A673 (cell line): ENCODE measurements around the gene PLEKHA8. TPM values are rescaled to one million over a fixed set of nuclear protein-coding genes. Genes with fewer than 3 reads are reported as not detected.

Experiments used
- BruUV-seq: library from RNA; stranded (reverse); fragments of 400-500 nt; replicated peaks from 2 replicates; lab custom pipeline; 2021; lab: Mats Ljungman, UMichigan
- CTCF ChIA-PET: fragments of 300-600 bp; sonication (Branson Sonifier 250); formaldehyde crosslinking; loops from one replicate; lab custom pipeline; 2022; ENCODE audit warnings: antibody characterized with exemption; lab: Charles Lee
- POLR2A ChIA-PET: fragments of 300-600 bp; sonication (Branson Sonifier 250); formaldehyde crosslinking; loops from one replicate; lab custom pipeline; 2022; ENCODE audit warnings: antibody characterized with exemption; ENCODE audit not compliant: low non-redundant PET; lab: Charles Lee
- DNase-seq: peaks from one replicate; pipeline ENCODE4 v3.0.0-alpha.2; 2015; ENCODE audit warnings: low spot score
- H3K27ac ChIP-seq: fragments of 200-600 bp; sonication (generic); 2 replicates; pipeline ENCODE4 v1.5.1; 2016; ENCODE audit warnings: mixed run types, low read depth, mild to moderate bottlenecking, mixed read lengths, antibody characterized with exemption, low read length; ENCODE audit not compliant: poor library complexity, severe bottlenecking
- H3K27me3 ChIP-seq: fragments of 200-600 bp; sonication (generic); replicated peaks from 2 replicates; pipeline ENCODE4 v1.6.1; 2017; ENCODE audit warnings: mixed run types, low read depth, mild to moderate bottlenecking, mixed read lengths, antibody characterized with exemption, low read length; ENCODE audit not compliant: insufficient read depth, poor library complexity
- H3K36me3 ChIP-seq: fragments of 200-600 bp; sonication (generic); 2 replicates; pipeline ENCODE4 v1.6.1; 2016; ENCODE audit warnings: mixed run types, mild to moderate bottlenecking, mixed read lengths, antibody characterized with exemption, low read length; ENCODE audit not compliant: insufficient read depth, poor library complexity, severe bottlenecking
- H3K4me1 ChIP-seq: fragments of 200-600 bp; sonication (generic); 2 replicates; pipeline ENCODE4 v1.6.1; 2017; ENCODE audit warnings: mixed run types, mild to moderate bottlenecking, mixed read lengths, antibody characterized with exemption, low read length; ENCODE audit not compliant: insufficient read depth, poor library complexity, severe bottlenecking
- H3K4me3 ChIP-seq: fragments of 200-600 bp; sonication (generic); 2 replicates; pipeline ENCODE4 v1.5.1; 2016; ENCODE audit warnings: low read depth, mixed run types, mild to moderate bottlenecking, mixed read lengths, low read length; ENCODE audit not compliant: poor library complexity, severe bottlenecking
- H3K9me3 ChIP-seq: fragments of 200-600 bp; sonication (generic); 2 replicates; pipeline ENCODE4 v1.6.1; 2016; ENCODE audit warnings: mixed run types, low read depth, mild to moderate bottlenecking, mixed read lengths, antibody characterized with exemption, low read length; ENCODE audit not compliant: poor library complexity, severe bottlenecking
- EZH2 ChIP-seq: fragments of 200-600 bp; sonication (generic); IDR thresholded peaks from 2 replicates; pipeline ENCODE4 v1.6.1; 2017; ENCODE audit warnings: borderline replicate concordance, low read depth, mild to moderate bottlenecking, mixed read lengths, antibody characterized with exemption, low read length; ENCODE audit not compliant: poor library complexity, severe bottlenecking
- intact Hi-C: fragments of 100-400 bp; cut with micrococcal nuclease; formaldehyde crosslinking; loops from one replicate; pipeline ENCODE4 v1.10.0; 2022; ENCODE audit not compliant: unreplicated experiment
- total RNA-seq: library from RNA; stranded (reverse); gene quantifications from 2 replicates; pipeline ENCODE4 v1.2.3, GENCODE V29; 2021
- TF ChIP-seq, protein P1 (sequence below): fragments of 300-800, 200-600 bp; sonication (generic); conservative IDR thresholded peaks from 2 replicates; pipeline ENCODE4 v1.5.1; 2017; ENCODE audit warnings: low read depth, mild to moderate bottlenecking, antibody characterized with exemption, low read length, moderate library complexity, mixed read lengths

The PLEKHA8 gene
- total RNA-seq, 1 experiment from 2014 or later = 22.2 TPM

DNA sequence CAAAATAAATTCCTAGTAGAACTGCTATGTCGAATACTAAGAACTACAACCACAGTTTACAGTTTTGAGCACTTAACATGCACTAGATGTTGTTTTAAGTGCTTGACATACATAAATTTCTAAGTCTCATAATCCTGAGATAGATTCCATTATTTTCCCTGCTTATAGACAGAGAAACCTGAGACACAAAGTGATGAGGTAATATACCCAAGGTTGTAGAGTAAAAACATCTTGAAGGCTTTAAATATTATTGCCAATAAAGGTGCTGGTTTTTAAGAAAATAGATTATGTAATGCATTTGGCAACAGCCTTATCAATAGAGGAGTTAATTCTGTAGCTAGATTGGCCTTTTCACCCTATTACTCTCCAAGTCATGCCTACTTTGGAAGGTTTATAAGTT, 48.2 kb downstream of the PLEKHA8 start:
- no TSS peak for BruUV-seq
- intact Hi-C loops = loop anchor here (5.0 kb wide), 1 partner anchor 486 kb away; no protein-coding TSS in a partner anchor
- no peaks in the 10 kb centered on the region for H3K27me3 ChIP-seq
- H3K4me3 ChIP-seq = no peak overlapping the region
- CTCF ChIA-PET = no interaction called here
- H3K27ac ChIP-seq = no peak overlapping the region
- H3K9me3 ChIP-seq = no peaks in the 10 kb centered on the region
- no peaks in the 10 kb centered on the region for H3K4me1 ChIP-seq
- peaks cover 10% of the 10 kb centered on the region for H3K36me3 ChIP-seq
- no peak for DNase-seq
- POLR2A ChIA-PET = interaction anchor here (0.5 kb wide), 1 partner anchor 12 kb away, joined by 14 read pairs; no protein-coding TSS in a partner anchor
- TF ChIP-seq EZH2 = no peak
- TF ChIP-seq, protein P1, sequence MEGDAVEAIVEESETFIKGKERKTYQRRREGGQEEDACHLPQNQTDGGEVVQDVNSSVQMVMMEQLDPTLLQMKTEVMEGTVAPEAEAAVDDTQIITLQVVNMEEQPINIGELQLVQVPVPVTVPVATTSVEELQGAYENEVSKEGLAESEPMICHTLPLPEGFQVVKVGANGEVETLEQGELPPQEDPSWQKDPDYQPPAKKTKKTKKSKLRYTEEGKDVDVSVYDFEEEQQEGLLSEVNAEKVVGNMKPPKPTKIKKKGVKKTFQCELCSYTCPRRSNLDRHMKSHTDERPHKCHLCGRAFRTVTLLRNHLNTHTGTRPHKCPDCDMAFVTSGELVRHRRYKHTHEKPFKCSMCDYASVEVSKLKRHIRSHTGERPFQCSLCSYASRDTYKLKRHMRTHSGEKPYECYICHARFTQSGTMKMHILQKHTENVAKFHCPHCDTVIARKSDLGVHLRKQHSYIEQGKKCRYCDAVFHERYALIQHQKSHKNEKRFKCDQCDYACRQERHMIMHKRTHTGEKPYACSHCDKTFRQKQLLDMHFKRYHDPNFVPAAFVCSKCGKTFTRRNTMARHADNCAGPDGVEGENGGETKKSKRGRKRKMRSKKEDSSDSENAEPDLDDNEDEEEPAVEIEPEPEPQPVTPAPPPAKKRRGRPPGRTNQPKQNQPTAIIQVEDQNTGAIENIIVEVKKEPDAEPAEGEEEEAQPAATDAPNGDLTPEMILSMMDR = no peak

DNA sequence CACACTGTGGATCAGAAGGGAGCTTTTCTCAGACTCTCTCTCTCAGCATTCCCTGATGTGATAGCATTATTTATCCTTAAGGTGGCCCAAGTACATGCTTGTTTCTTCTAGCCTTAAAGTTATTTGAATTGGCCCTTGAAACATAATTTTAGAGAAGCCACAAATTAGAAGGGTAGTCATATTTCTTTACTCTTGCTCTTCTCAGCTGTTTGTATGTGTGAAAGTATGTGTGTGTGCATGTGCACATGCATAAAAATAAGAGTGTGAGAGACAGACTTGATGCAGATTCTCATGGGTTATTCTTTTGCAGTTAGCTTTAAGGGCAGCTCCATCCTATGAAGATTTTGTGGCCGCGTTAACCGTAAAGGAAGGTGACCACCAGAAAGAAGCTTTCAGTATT, 50.1 kb downstream of the PLEKHA8 start:
- TF ChIP-seq, protein P1 = no peak
- no peak for TF ChIP-seq EZH2
- no peak overlapping the region for H3K4me3 ChIP-seq
- no peak for DNase-seq
- no peak overlapping the region for H3K27ac ChIP-seq
- no TSS peak for BruUV-seq
- CTCF ChIA-PET = no interaction called here
- peaks cover 10% of the 10 kb centered on the region for H3K36me3 ChIP-seq
- POLR2A ChIA-PET = no interaction called here
- intact Hi-C loops = loop anchor here (5.0 kb wide), 1 partner anchor 484 kb away; no protein-coding TSS in a partner anchor
- H3K4me1 ChIP-seq = no peaks in the 10 kb centered on the region
- H3K27me3 ChIP-seq = no peaks in the 10 kb centered on the region
- no peaks in the 10 kb centered on the region for H3K9me3 ChIP-seq

DNA sequence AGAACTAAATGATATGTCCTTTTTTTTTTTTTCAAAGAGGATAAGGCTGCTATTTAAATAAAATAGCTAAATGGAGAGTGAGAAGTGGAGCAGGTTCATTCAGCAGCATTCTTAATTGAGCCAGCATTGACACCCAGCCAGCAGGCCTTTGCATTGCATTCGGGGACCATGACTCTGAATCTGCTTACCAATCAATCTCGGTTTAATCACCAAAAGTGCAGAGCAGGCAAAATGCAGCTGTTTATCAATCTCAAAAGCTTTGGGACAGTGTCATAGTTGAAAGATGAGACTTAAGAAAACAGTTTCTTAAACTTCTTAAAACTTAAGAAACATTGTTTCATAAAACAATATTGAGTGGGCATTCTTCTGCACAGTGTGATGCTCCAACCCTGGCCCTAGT, 51.7 kb downstream of the PLEKHA8 start:
- Histone ChIP-seq H3K36me3 (peaks cover 10% of the 10 kb centered on the region), H3K4me3 (no peak overlapping the region), H3K27ac (no peak overlapping the region), H3K27me3 (no peaks in the 10 kb centered on the region), H3K9me3 (no peaks in the 10 kb centered on the region), H3K4me1 (no peaks in the 10 kb centered on the region)
- POLR2A ChIA-PET = no interaction called here
- CTCF ChIA-PET = no interaction called here
- no peak for DNase-seq
- intact Hi-C loops = loop anchor here (5.0 kb wide), 1 partner anchor 482 kb away; no protein-coding TSS in a partner anchor
- TF ChIP-seq, protein P1 = no peak
- TF ChIP-seq EZH2 = no peak
- no TSS peak for BruUV-seq
